Measurements from ENCODE around the gene NEK8.
A peak's percentile ranks its signal among the peaks of the same experiment; 100 is the strongest.

Gene NEK8

DNA sequence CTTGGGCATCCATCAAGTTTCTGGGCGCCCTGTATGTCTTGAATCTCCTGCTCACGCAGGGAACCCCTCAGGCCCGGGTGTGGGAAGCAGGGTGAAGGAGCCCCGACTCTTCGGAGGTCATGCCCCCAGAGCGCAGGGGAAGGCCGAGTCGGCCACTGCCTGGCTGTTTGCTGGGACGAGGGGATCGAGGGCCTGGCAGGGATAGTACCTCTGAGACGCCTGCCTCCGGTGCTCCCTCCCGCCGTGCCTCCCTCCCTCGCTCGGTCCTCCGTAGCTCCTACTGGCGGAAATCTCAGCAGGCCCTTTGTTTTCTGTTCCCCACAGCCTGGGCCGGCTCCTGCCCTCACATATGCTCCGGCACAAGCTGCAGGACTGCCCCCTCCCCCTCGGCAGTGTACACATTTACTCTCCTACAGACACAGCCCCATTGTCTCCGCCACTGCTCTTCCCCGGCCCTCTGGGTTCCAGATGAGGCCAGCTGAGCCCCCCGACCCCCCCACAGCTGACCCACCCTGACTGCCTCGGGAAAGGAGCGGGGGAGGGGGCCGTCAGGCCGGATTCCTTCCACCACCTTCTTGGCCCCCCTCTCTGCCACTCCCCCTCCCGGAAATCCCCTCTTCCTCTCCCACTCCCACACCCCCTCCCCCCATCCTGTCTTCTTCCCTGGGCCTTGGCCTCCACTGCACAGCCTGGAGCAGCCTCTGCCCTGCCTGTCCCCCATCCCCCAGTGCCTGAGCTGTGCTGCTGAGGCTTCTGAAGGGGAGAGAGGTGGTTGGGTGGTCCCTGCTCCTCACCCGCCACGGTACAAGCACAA, 16.6 kb downstream of the NEK8 start:
- no peak for DNase-seq (ENCODE audit: low read depth)

DNA sequence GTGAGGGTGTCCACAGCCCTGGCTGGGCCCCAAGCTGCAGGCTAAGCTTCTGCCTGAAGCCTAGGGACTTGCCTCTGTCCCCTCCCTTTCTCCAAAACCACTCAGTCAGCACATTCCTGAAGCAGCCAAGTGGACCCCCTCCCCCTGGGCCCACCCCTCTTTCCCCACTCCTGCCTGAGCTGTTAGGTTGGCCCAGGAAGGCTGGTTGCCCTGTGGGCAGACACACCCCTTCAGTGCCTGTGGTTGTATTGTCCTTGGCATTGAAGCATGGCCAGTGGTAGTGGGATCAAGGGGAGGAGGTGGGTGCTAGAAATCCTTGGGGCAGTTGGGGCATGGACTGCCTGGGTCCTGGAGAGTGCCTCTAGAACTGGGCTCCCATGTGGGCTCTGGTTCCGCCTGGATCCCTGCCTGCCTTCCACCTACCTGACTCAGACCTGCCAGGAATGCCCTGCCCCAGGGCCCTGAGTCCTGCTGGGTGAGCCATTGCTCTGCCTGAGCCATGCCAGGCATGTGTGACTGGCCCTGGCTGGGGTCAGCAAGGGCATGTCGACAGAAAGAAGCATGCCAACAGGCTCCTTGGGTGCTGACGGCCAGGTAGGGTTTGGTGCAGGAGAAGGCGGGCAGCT, 17.3 kb downstream of the NEK8 start:
- DNase-seq (ENCODE audit: low read depth): no peak

DNA sequence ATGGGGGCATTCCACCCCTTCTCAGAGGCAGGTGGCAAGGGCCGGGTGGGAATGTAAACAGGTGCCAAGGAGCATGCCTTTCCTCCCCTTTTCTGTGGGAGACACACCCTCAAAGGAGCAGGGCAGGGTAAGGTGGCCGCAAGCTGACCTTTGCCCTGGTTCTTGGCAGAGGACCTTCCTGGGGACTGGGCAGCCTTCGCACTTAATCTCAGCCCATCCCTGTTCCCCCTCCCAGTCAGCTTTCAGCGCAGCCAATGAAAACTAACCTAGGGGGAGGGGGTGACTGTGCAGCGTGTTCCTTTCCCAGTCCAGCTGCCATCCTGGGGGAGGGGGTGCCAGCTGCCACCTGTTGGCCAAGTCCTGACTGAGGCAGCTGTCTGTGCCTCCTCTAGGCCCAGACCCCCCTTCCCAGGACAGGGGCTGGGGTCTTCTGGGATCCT, 18.0 kb downstream of the NEK8 start:
- no peak for DNase-seq (ENCODE audit: low read depth)

DNA sequence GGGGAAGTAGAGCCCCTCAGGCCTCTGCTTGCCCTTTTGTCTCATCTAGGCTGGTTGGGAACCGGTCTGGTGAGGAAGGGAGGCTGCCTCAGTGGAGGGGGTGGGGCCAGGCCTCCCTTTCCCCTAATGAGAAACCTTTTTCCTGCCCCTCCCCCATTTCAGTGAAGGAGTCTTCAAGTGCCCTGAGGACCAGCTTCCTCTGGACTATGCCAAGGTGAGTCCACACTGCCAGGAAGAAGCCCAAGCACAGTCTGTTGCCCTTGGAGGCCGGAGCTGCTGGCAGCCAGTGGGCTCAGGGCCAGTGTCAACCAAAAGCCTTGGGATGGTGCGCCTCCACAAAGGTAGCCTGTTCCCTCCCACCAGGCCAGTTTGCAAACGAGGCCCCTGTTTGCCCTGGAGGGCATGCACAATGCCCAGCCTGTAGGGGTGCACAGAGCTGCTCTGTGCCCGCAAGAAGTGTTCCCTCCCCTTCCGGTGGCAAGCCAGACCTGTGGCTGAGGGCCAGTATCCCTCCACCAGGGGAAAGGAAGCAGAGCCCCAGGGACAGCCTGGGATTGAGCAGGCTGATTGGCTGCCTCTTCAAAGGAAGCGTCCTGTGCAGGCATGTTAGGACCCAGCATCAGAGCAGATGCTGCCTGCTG, 18.6 kb downstream of the NEK8 start:
- DNase-seq (ENCODE audit: low read depth): no peak

DNA sequence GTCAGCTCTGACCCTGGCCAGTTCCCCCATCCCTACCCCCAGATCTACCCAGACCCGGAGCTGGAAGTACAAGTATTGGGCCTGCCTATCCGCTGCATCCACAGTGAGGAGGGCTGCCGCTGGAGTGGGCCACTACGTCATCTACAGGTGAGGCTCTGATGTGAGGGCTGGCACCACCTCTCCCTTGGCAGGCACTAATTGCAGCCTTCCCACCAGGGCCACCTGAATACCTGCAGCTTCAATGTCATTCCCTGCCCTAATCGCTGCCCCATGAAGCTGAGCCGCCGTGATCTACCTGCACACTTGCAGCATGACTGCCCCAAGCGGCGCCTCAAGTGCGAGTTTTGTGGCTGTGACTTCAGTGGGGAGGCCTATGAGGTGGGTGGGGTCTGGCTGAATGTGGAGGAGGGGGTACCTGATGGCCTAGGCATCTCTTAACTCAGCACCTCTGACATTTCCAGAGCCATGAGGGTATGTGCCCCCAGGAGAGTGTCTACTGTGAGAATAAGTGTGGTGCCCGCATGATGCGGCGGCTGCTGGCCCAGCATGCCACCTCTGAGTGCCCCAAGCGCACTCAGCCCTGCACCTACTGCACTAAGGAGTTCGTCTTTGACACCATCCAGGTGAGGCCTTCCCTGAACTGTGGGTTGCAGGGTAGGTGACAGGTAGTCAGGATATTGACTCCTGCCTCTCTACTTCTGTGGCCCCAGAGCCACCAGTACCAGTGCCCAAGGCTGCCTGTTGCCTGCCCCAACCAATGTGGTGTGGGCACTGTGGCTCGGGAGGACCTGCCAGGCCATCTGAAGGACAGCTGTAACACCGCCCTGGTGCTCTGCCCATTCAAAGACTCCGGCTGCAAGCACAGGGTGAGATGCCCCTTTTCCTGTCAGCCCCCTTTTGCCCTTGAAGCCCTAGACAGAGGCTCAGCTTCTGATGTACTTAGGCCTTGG, 19.5 kb downstream of the NEK8 start:
- DNase-seq (ENCODE audit: low read depth): no peak

DNA sequence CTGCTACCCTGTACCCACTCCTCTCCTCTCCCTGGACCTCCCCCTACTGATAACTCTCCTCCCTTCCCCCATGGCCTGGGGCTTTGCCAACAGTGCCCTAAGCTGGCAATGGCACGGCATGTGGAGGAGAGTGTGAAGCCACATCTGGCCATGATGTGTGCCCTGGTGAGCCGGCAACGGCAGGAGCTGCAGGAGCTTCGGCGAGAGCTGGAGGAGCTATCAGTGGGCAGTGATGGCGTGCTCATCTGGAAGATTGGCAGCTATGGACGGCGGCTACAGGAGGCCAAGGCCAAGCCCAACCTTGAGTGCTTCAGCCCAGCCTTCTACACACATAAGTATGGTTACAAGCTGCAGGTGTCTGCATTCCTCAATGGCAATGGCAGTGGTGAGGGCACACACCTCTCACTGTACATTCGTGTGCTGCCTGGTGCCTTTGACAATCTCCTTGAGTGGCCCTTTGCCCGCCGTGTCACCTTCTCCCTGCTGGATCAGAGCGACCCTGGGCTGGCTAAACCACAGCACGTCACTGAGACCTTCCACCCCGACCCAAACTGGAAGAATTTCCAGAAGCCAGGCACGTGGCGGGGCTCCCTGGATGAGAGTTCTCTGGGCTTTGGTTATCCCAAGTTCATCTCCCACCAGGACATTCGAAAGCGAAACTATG, 20.4 kb downstream of the NEK8 start:
- no peak for DNase-seq (ENCODE audit: low read depth)

DNA sequence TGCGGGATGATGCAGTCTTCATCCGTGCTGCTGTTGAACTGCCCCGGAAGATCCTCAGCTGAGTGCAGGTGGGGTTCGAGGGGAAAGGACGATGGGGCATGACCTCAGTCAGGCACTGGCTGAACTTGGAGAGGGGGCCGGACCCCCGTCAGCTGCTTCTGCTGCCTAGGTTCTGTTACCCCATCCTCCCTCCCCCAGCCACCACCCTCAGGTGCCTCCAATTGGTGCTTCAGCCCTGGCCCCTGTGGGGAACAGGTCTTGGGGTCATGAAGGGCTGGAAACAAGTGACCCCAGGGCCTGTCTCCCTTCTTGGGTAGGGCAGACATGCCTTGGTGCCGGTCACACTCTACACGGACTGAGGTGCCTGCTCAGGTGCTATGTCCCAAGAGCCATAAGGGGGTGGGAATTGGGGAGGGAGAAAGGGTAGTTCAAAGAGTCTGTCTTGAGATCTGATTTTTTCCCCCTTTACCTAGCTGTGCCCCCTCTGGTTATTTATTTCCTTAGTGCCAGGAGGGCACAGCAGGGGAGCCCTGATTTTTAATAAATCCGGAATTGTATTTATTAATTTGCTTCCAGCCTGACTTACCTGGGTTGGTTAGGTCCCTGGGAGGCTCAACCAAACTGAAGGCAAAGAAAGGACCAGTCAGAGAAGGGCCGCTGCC, 21.1 kb downstream of the NEK8 start:
- no peak for DNase-seq (ENCODE audit: low read depth)

DNA sequence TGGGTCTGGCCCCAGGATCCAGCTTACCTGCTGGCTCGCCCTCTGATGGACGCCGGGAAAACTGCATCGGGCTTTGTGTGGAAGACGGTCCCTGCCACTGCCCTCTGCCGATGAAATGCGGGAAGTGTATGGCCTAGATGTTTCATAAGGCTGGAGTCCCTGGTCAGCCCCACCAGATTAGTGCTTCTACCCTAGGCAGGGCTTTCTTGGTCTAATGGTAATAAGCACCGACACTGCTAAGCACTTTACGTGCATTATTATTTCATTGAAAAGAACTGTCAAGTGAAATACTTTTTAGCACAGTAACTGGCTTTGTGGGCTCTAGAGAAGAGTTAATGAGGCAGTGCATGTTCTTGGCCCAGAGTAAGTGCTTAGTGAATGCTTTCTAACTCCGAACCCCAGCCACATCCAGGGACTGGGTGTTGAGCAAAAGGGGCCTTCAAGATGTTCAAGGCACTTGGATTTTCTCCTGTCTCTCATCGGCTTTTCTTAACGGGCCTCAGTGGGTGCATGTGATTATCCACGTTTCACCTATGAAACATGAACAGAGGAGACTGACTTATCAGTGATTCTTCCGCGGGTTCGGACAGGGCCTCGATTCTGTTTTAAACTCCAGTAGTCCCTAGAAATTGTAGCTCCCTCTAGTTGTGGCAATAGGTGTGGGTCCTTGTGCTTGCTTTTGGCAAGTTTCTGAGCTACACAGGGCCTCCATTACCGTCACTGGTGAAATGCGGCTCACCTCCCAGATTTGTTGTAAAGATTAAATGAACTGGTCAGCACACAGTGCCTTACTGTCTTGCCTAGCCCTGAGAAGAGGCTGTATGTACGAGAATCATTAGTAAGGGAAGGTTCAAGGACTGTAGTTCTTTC, 21.8 kb downstream of the NEK8 start:
- DNase-seq (ENCODE audit: low read depth): no peak

DNA sequence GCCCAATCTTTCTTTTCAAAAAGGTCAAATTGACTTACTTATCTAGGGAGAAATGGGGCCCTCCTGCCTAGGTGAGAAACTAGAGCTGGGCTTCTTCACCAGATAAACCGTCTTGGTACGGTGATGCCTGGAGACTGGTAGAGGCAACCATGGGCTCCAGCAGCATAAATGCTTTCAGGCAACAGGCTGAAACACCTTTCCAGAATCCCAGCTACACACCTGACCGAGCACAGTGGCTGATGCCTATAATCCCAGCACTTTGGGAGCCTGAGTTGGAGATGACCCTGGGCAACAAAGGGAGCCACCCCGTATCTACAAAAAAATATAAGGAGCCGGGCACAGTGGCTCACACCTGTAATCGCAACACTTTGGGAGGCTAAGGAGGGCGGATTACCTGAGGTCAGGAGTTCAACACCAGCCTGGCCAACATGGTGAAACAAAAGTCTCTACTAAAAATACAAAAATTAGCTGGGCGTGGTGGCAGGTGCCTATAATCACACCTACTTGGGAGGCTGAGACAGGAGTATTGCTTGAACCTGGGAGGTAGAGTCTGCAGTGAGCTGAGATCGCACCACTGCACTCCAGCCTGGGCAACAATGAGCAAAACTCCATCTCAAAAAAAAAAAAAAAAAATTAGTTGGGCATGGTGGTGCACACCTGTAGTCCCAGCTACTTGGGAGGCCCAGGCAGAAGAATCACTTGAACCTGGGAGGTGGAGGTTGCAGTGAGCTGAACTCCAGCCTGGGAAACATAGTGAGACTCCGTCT, 23.2 kb downstream of the NEK8 start:
- DNase-seq (ENCODE audit: low read depth): no peak

DNA sequence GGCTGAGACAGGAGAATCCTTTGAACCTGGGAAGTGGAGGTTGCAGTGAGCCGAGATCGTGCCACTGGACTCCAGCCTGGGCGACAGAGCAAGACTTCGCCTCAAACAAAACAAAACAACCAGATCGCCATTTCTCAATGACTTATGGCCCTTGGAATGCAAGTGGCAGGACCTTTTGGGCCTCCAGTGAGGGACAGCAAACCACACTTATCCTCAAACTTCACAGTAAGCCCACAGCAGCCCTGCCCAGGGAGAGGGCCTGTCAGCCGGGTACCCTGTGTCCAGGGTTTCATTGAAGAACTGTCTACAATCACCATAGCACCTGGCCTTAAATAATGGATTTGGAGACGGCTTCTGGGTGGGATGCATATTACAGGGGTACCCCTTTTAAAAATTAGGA, 26.9 kb downstream of the NEK8 start:
- DNase-seq (ENCODE audit: low read depth): no peak

DNA sequence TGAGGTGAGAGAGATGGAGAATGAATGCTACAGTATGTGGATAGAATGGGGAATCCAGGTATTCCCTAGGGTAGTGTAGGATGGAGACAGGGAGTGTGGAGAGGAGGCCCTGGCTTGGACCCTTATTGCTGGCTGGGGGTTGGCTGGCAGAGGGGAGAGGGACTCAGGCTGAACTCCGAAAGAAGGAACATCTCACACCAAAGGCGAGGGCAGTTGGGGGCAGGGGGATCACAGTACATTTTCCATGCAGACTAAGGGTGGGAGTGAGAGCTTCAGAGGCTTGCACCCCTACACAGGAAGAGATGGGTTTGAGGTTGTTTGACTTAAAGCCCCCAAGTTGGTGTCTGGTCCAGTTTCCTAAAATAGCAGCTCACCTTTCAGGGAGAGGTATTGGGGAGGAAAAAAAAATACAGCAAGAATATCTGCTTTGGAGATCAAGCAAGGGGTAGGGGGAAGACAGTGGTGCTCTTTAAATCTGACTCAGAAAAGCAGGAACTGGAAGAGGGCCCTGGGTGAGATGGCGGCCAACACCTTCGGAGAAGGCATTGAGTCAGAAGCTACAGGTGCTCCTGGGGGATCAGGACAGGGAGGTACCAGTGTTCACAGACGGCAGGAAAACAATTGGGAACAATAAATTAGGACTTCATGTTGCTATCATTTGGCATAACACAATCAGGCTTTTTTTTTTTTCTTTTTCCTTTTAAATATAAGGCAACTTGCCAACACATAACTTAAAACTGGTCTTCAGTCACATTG, 27.6 kb downstream of the NEK8 start:
- no peak for DNase-seq (ENCODE audit: low read depth)

DNA sequence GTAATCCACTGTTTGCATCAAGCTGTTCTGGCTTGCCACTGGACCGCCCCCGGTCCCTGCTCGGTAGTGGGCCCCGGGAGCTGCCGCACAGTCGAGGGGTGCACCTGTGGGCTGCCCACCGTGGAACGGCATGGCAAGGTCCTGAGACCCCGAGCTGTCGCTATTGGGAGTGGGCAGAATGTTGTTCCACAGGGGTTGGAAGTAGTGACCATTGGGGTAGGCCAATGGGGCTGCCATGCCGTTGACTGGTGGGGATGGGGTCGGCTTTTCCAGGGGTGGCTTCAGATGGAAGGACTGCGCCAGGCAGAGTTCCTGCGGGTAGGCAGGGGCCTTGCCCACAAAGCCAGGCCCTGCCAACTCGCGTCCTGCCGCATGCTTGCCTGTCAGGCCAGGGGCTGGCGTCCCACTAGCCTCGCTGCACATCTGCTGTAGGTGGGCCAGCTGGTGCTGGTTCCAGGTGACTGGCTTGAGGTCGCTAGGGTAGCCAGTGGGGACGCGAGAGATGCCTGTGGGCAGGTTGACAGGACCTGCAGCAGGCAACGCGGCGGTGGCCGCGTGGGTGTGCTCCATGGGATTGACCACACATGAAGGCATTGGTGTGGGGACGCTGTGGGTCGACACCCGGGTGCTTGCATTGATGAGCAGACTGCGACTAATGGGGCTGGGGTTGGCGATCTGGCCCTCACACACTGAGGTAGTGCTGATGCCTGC, 30.0 kb downstream of the NEK8 start:
- no peak for DNase-seq (ENCODE audit: low read depth)

DNA sequence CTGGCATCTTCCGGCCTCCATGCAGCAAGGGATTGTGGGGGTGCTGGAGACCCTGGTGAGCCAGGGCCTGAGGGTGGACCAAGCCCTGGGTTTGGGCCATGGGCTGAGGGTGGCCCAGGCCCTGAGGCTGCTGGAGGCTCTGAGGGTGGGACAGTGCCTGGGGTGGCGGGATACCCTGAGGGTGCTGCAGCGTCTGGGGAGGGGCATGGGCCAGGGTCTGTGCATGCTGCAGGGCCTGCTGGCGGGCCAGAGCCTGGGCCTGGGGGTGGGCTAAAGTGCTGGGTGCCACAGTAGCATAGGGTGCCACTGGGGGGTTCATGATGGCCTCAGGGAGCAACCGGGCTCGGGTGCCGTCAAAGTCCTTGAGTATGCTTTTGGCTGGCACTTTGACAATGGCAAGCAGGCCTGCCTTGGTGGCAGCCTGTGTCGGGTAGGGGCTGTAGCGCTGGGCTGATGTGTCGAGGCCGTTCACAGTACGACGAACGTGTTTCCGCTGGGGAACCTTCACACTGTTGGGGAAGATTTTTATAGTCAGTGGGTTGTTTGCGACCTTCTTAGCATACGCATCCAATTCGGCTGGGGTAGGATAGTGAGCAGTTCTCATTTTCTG, 30.8 kb downstream of the NEK8 start:
- DNase-seq (ENCODE audit: low read depth): no peak

DNA sequence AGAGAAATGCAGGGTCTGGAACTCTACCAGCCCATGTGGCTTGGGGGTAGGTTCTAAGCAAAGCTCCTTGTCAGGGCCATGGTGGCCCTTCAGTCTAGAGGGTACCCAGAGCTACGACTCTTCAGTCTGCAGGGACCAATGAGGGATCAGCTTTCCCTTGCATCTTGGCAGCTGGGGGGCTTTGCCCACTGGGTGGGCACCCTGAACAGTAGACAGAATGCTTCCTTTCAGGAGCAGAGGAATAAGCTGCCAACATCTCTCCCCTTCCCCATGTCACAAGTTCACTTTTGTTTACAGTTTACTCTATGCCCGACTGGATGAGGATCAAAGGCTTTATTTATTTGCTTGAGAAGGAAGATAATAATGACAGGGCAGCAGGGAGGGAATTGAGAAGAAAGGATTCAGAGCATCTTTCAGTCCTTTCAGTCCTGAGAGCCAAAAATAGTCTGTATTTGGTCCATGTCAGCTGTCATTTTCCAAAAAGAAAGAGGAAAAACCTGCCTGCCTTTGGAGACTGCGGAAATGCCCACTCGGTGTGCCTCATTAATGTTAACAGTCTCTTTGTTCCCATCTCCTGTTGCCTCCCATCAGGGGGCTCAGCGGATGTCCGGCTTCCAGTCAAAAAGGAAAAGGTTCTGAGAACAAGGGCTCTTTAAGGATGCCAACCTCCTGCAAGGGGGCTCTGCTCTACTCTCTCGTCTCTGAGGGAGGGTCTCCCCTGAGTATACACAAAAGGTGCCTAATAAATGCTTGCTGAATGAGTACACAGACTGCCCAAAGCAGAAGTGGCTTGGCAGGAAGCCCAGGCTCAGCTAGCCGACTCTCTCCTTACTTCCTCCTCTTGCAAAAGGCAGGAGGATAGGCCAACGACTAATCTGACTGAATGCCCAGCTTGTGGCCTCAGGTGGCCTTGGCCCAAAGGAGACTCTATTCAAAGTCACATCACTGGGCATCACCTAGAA, 32.3 kb downstream of the NEK8 start:
- no peak for DNase-seq (ENCODE audit: low read depth)

DNA sequence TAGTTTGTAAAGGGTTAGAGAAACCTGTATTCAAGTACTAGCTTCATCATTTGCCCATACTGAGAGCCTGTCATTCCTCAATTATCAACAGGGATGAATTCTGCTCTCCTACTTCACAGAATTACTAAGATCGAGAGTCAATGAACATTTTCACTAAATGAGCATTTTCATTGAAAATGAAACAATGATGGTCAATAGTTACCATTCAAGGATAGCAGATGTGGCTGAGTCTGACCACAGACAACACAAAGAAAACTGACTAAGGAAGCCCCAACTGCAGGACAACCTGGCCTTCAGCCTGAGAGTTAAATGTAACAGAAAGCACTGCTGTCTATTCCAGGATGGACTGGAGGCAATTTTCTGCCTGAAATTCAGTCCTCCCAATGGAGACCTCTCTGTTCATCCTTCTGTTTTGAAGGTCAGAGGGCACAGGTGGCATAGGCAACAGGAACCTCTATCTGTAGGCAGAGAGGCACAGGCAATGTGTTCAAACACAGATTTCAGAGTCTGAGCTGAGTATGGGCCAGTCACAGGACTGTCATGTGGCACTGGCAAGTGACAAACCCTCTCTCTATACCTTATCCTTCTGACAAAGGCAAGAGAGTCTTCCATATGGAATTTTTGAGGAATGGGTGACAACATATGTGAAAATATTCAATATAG, 34.7 kb downstream of the NEK8 start:
- no peak for DNase-seq (ENCODE audit: low read depth)

DNA sequence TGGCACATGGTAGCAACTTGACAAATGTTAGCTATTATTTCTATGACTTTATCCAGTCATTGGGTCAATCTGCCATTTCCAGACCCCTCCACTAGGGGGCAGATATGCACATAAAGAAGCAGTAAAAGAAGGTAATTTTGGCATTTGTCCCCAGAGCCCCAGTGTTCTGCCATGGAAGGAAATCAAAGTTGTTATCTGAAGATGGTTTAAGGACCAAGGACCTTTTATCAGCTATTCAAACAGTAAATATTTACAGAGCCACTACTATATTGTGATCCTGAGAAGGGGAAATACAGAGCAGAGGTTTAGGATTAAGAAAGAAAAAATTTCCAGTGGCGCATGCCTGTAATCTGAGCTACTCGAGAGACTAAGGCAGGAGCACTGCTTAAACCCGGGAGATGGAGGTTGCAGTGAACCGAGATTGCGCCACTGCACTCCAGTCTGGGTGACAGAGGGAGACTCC, 35.2 kb downstream of the NEK8 start:
- DNase-seq (ENCODE audit: low read depth): peak; percentile 43

Data from HS-5 (cell line).